Testis (tissue), 3 donors: ENCODE measurements around the gene RNF135. TPM values are rescaled to one million over a fixed set of nuclear protein-coding genes. Genes with fewer than 3 reads are reported as not detected.

ENCODE experiments used
- DNase-seq: peaks from one replicate; pipeline ENCODE4 v3.0.0-alpha.2; 2019
- H3K27ac ChIP-seq, 2 donors: fragments of 200-600 bp; sonication (generic); one replicate each; pipeline ENCODE4 v1.5.1; 2019
- H3K27me3 ChIP-seq: fragments of 200-600 bp; sonication (generic); one replicate; pipeline ENCODE4 v1.5.1; 2019
- H3K36me3 ChIP-seq: fragments of 200-600 bp; sonication (generic); one replicate; pipeline ENCODE4 v1.5.1; 2017; ENCODE audit warnings: low read depth; ENCODE audit errors: missing control alignments
- H3K4me1 ChIP-seq: fragments of 200-600 bp; sonication (generic); one replicate; pipeline ENCODE4 v1.5.1; 2019
- H3K4me3 ChIP-seq, 2 donors: fragments of 200-600 bp; sonication (generic); one replicate each; pipeline ENCODE4 v1.5.1; 2017 to 2019
- H3K9me3 ChIP-seq: fragments of 200-600 bp; sonication (generic); one replicate; pipeline ENCODE4 v1.5.1; 2017
- CTCF ChIP-seq, 3 experiments: fragments of 450-650 bp in 2 of 3; fragments of 200-600 bp in 1 of 3; sonication (generic) in 1 of 3; IDR thresholded peaks; one replicate each; pipeline ENCODE4 v1.5.1; 2016 to 2019; ENCODE audit warnings: antibody characterized with exemption in 3 of 3, mild to moderate bottlenecking in 2 of 3, moderate library complexity in 1 of 3
- POLR2A ChIP-seq: fragments of 450-650 bp; IDR thresholded peaks from one replicate; pipeline ENCODE4 v1.6.1; 2017; ENCODE audit warnings: antibody characterized with exemption, mild to moderate bottlenecking, moderate library complexity
- WGBS, 2 donors: methylation state at CpG; one replicate each; pipeline ENCODE4 v1.1.5; 2018; 5-methylcytosine and 5-hydroxymethylcytosine counted together
- intact Hi-C: fragments of 100-400 bp; cut with DNase I; formaldehyde crosslinking; loops from one replicate; pipeline ENCODE4 v1.15.1; 2023; ENCODE audit warnings: low total_unique reads
- polyA plus RNA-seq: library from polyadenylated mRNA; stranded (reverse); fragments of 350-450 nt; fragmentation: Illumina TruSeq; extraction: RNeasy Lipid Tissue Mini Kit (QIAGEN cat#74804); gene quantifications from one replicate; pipeline ENCODE4 v1.2.3, GENCODE V29; 2014; ENCODE audit warnings: low read depth, low replicate concordance; ENCODE audit not compliant: insufficient read depth
- total RNA-seq, 2 donors: library from RNA; depleted of rRNA; stranded (reverse); fragments of >200 nt; gene quantifications; one replicate each; pipeline ENCODE4 v1.2.3, GENCODE V29; 2016

RNF135 gene
- total and polyA plus RNA-seq, 3 donors from 2014 or later: 12.9 to 24.2 (median 20.6) TPM

GRCh38 chr17:30995347-30995746 lies 24.5 kb downstream of the RNF135 start:
- no peak for TF ChIP-seq CTCF (IDR thresholded peaks at IDR 0.05)
- TF ChIP-seq POLR2A: no peak
- WGBS, 2 donors: 95% methylated on average over 3 of the region's 3 CpGs; no CpG with 5 or more reads in 1 of the 2 donors
- H3K4me1 ChIP-seq: no peaks in the 10 kb centered on the region
- H3K36me3 ChIP-seq: no peaks in the 10 kb centered on the region
- H3K9me3 ChIP-seq: no peaks in the 10 kb centered on the region
- no peak overlapping the region for H3K4me3 ChIP-seq
- intact Hi-C loops: no loop called here
- no peak for DNase-seq
- H3K27me3 ChIP-seq: no peaks in the 10 kb centered on the region
- H3K27ac ChIP-seq: no peak overlapping the region

- Histone ChIP-seq H3K4me1 (no peaks in the 10 kb centered on the region), H3K9me3 (no peaks in the 10 kb centered on the region), H3K4me3 (no peak overlapping the region), H3K27me3 (no peaks in the 10 kb centered on the region), H3K36me3 (no peaks in the 10 kb centered on the region), H3K27ac (no peak overlapping the region)
- DNase-seq: no peak
- intact Hi-C loops: no loop called here
- TF ChIP-seq POLR2A (no peak), CTCF (IDR thresholded peaks at IDR 0.05) (no peak)
- 95 to 96% methylated on average over 3 of the region's 3 CpGs for WGBS, 2 donors
Measured at GRCh38 chr17:30996486-30996885, 25.6 kb downstream of the RNF135 start.

- Histone ChIP-seq H3K36me3 (no peaks in the 10 kb centered on the region), H3K27me3 (no peaks in the 10 kb centered on the region), H3K9me3 (no peaks in the 10 kb centered on the region), H3K4me3 (no peak overlapping the region), H3K27ac (no peak overlapping the region), H3K4me1 (no peaks in the 10 kb centered on the region)
- 93 to 99% methylated on average over 5 to 6 of the region's 6 CpGs for WGBS, 2 donors
- DNase-seq: no peak
- no peak for TF ChIP-seq CTCF (IDR thresholded peaks at IDR 0.05)
- no peak for TF ChIP-seq POLR2A
- intact Hi-C loops: no loop called here
Measured at GRCh38 chr17:30997270-30997669, 26.4 kb downstream of the RNF135 start.

GRCh38 chr17:30997842-30998241 lies 27.0 kb downstream of the RNF135 start:
- TF ChIP-seq POLR2A: no peak
- no peak for TF ChIP-seq CTCF (IDR thresholded peaks at IDR 0.05)
- Histone ChIP-seq H3K4me3 (no peak overlapping the region), H3K27me3 (no peaks in the 10 kb centered on the region), H3K9me3 (no peaks in the 10 kb centered on the region), H3K4me1 (no peaks in the 10 kb centered on the region), H3K27ac (no peak overlapping the region), H3K36me3 (no peaks in the 10 kb centered on the region)
- DNase-seq: no peak
- intact Hi-C loops: no loop called here
- WGBS, 2 donors: 95 to 96% methylated on average over 5 of the region's 5 CpGs

GRCh38 chr17:31002047-31002446 lies 31.2 kb downstream of the RNF135 start:
- H3K4me1 ChIP-seq: no peaks in the 10 kb centered on the region
- TF ChIP-seq CTCF (IDR thresholded peaks at IDR 0.05) (no peak), POLR2A (no peak)
- intact Hi-C loops: loop anchor here (10.0 kb wide), 1 partner anchor 213 kb away; no protein-coding TSS in a partner anchor
- H3K36me3 ChIP-seq: no peaks in the 10 kb centered on the region
- H3K4me3 ChIP-seq: no peak overlapping the region
- 91 to 92% methylated on average over 7 of the region's 7 CpGs for WGBS, 2 donors
- no peaks in the 10 kb centered on the region for H3K27me3 ChIP-seq
- no peak for DNase-seq
- H3K27ac ChIP-seq: no peak overlapping the region
- H3K9me3 ChIP-seq: no peaks in the 10 kb centered on the region
